GM21723 (cell line): ENCODE results near the gene SEMA3A.
"Not testable (repeated sequence)": the region's sequence is repeated elsewhere in the genome, so short reads cannot be mapped to it uniquely, and the experiment has no call there.

Experiments used
- ATAC-seq: cut with Tn5 transposase; IDR thresholded peaks from one replicate; pipeline ENCODE4 v1.9.1; 2021; ENCODE audit warnings: mild to moderate bottlenecking, moderate library complexity; ENCODE audit not compliant: unreplicated experiment

SEMA3A gene

DNA sequence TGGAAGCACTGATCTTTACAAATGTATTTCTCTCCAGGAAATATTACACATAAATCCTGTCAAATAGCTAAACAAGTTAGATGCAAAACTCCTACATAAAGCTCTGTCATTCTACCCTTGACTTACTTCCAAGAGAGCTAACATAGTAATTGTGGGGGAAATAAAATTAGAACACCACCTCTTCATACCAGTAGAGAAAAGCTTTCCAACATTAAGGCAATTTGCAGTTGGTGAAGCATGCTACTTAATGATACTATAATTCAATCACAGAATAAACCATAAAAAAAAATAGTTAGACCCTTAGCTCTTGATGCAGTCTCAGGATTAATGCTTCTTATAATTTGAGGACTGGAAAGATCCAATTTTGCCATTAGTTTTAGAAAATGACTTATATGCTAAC, 35.2 kb downstream of the SEMA3A start:
- no peak for ATAC-seq

DNA sequence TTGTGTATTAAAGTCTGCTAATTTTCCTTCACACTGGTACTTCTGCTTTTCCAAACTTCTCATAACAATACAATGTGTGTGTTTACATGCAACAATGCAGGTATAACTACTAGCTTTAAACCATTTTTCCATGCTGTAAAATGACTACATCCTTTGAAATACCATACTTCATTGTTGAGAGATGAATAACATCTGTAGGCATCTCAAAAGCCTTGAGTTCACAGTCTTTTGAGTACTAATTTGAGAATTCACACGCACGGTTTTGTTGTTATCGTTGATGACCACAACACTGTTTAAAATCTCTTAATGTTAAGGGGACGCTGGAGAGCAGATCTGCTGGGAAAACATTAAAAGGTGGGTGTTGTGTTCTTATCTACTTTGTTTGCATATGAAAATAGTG, 37.4 kb downstream of the SEMA3A start:
- ATAC-seq, result no peak

DNA sequence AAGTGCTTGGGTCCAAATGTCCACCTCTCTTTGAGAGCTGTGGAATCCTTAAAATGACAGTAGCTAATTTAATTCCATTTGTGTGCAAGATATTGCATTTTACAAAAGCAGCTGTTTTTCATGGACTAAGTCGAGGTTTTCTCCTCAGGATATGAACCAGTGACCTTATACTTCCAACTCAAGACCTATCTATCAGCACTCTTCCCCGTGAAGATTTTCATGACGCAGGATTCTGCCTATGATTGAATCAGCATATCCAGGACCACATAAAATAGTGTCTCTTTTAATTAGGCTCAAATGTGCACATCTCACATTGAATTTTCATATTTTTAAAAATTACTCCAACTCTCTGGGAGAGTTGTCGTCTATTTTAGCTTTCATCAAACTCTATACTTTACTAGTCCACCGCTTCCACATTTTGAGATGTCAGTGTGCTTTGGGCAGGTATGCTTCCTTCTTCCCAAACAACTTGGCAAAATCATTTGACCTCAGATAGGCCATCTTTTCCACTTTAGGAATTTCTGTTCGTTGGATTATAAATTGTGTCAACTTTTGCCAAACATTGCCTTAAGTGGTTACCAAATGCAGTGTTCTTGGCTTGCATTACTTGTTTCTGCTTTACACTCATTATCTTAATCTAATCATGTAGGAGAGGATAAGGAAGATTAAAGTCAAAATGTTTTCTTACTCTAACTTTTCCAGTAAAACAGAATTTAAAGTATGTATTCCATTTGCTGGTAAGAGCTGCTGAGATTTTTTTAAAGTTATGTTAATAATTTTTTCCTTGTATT, 39.4 kb downstream of the SEMA3A start:
- no peak for ATAC-seq

DNA sequence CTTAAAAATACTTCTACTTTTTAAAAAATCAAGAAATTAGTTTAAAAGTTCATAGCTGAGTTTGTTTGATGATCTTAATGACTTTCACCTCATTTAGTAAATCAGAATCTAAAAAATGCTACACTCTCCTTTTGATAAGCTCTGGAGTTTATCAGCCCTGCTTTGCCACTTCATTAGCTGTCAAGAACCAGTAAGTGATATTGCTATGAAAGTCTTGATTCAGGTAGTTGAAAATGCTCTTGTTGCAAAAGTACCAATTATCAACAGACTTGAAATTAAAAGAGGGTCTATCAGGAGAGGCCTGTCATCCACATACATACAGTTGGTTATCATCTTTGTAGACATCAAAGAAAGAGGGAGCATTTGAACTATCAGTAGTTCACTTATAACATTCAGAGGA, 41.6 kb downstream of the SEMA3A start:
- no peak for ATAC-seq

DNA sequence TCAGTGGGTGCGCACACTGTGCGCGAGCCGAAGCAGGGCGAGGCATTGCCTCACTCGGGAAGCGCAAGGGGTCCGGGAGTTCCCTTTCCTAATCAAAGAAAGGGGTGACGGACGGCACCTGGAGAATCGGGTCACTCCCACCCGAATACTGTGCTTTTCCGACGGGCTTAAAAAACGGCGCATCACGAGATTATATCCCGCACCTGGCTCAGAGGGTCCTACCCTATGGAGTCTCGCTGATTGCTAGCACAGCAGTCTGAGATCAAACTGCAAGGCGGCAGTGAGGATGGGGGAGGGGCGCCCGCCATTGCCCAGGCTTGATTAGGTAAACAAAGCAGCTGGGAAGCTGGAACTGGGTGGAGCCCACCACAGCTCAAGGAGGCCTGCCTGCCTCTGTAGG, 44.2 kb downstream of the SEMA3A start:
- ATAC-seq, result not testable (repeated sequence)

DNA sequence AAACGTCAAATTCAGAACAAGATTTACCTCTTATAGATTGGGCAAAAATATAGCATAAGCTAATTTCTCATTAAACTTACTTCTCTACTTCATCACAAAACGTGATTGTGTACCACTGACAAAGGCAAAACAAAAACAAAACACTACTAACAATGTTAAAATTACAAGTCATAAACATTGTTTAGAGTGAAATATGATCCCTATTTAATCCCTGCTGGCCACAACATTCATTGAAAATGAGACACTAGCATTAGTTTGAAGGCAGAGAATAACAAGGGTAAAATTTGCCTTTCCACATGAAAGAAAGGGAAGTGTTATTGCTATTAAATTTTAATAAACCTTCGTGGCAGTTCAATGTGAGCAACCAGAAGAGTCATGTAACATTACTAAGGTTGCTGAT, 45.0 kb downstream of the SEMA3A start:
- ATAC-seq, result no peak

DNA sequence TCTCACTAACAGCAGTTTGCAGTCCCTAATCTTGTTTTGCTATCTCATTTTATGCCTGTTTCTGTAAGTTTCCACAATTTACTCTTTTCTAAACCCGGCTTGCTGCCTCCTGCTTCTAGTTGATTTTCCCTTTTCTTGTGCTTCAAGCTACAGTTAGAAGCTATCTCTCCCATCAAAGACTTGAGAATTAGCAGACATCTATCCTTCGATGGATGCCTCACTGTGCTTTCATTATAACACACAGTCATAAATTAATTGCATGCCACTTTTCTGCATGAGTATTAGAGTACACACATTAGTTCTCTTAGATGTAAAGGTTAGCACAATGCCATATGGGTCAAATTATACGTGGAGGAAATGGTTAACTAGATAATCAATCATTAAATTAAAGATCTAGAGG, 48.7 kb downstream of the SEMA3A start:
- ATAC-seq, result no peak

DNA sequence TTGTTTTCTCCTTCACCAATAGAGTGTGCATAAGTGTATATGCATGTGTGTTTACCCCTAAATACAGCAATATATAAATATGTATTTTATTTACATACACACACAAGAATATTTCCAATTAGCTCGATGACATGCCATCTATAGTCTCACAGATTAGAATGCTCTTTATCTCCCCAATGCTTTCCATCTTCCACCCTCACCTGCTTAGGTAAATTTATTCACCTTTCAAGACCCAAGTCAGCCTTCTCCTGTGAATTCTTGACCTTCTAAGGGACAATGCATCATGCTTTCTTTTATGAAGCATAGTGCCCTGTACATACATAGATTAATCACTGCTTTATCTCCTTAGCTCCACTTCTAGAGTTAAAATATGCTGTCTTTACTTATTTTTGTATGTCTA, 49.7 kb downstream of the SEMA3A start:
- no peak for ATAC-seq

DNA sequence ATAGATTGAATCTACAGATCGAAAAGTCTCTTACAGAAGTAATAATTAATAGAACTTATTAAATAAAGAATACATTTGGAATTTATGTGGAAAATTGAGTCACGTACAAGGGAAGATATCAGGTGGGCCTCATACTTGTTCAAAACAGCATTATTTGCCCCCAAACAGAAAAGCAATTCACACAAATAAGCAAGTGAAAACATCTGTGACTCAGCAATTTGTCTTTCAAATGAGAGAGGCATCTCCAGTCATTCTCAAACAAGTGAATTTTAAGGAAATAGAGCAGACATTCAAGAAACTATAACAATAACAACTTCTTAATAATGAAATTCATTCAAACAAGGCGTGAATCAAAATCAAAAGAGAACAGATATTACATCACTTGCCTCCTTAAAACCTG, 50.1 kb downstream of the SEMA3A start:
- no peak for ATAC-seq

DNA sequence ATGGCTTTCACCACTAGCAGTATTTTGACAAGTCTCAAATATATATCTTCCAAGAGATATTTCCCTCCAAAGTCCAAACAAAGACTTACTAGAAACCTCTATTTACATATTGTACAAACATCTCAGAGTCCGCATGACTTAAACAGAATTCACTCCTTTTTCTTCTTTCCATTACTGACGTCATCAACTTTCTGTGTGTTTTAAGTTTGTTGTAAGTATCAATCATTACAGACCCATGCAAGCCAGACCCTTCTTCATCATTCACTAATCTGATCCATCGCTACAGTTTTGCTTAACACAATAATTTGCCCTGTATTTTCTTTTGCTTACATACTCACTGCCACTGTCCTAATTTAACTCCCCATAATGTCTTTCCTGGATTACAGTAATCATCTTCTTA, 51.9 kb downstream of the SEMA3A start:
- no peak for ATAC-seq

DNA sequence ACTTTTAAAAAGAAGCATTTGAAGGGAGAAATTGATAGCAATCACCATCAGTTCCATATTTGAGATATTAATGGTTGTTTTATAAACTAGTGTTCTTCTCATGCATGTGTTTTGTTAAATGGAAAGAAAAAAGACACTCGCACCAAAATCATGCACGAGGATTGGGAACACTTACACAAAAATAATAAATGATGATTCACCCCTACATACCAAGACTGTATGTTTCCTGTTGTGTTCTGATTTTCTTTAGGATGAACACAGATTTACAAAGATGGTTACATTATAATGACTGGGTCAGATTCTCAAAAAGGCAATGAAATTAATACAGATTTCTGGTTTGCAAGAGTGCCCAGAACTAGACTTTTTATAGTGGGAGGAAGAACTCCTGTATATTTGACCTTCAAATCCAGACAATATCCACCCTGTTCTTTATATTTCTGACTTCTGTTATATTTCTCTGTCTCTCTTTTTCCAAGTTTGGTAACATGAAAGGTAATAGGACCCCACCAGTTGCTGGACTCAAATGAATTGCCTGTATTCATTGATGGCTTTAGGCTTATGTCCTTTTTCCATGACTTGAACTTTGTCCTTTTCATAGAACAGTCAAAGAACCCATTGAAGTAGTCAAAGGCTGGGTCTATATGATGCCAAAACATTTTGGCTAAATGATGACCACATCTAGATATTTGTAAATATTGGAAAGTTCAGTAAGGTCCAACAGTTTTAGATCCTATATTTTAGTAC, 54.4 kb downstream of the SEMA3A start:
- no peak for ATAC-seq

DNA sequence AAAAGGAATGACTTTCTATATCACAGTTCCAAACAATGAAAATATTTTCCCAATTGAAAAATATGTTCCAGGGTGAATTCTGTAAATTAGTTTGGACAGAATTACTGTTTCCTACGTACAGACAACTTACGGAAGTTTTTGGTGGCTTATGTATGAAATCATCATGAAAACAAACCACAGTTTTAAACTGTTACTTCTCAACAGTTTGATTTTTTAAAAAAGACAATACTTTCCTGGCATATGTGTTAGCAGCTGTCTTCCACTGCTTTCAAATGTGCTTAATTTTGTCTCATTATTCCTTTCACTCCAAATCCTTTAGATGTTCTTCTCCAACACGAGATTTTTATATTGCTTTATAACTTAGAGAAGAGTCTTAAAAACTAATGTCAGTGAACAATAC, 56.2 kb downstream of the SEMA3A start:
- ATAC-seq, result no peak

DNA sequence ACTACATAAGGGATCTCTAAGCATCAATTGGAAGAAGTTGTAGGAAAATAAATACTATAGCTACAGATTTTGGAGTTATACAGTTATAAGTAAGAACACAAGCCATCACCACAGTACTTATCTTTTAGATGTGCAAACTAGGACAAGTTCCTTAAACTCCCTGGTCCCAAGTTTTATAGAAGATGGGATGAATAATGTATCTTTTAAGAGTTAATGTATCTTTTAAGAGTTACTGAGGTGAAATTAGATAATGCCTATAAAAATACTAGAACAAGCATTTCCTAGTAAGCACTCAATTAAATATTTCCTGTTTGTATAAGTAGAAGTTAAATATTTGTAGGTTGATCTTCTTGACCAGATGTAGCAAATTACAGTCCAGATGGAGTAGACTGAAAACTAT, 56.8 kb downstream of the SEMA3A start:
- ATAC-seq, result no peak

DNA sequence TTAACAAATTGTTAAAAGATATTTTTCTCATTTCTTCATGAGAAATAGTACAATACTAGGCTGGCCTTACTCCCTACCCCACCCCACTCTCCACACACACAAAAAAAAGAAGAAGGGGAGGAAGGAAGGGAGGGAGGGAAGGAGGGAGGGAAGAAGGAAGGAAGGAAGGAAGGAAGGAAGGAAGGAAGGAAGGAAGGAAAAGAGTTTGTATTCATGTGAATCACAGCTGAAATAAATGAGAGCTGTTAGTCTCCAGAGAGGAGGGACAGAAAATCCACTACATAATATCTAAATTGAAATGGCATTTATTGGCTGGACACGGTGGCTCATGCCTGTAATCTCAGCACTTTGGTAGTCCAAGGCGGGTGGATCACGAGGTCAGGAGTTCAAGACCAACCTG, 57.8 kb downstream of the SEMA3A start:
- ATAC-seq, result no peak

DNA sequence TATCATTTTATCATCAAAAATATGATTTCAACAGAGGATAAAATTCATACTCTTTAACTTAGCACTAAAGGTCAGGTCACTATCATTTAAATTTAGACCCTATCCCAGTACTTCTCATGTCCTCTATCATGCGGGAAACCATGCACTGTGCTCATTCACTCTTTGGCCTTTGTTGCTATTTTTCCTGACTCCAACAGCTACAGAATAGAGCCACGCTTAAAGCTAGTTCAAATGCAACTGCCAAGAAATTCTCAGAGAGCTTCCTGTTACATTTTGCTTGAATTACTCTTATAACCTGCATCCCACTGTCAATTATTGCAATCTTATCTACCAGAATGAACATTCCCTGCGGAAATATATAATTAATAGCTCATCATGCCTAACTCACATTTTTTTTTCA, 58.3 kb downstream of the SEMA3A start:
- no peak for ATAC-seq

DNA sequence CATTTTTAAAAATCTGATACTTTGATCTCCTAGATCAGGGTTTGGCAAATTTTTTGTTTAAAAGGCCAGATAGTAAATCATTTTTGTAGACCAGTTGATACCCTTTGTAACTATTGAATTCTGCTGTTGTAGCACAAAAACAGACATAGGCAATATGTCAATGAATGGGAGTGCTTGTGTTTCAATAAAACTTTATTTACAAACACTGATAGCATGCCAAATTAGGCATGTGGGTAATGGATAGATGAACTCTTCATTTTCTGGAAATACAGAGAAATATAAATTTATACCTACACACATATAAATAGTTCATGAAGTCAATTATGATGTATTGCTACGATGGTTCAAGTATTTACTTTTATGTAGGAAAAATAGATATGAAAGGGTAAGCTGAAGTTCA, 60.4 kb downstream of the SEMA3A start:
- no peak for ATAC-seq

DNA sequence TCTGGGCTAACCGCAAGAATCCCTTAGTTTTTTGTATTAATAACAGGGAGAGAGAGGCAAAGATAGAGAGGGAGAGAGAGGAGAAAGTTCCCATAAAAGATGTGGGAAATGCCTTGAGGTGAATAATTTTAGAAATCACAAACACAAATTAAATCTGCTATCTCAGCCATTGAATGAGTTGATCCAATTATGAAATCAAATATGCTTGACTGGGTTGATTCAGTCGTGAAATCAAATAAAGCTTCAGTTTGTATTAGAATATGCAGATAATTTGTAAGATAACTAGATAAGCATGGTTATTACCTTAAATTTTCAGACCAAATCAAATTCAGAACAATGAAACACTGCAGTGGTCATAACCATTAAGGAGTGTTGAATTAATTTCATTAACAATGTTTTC, 68.9 kb downstream of the SEMA3A start:
- ATAC-seq, result no peak

DNA sequence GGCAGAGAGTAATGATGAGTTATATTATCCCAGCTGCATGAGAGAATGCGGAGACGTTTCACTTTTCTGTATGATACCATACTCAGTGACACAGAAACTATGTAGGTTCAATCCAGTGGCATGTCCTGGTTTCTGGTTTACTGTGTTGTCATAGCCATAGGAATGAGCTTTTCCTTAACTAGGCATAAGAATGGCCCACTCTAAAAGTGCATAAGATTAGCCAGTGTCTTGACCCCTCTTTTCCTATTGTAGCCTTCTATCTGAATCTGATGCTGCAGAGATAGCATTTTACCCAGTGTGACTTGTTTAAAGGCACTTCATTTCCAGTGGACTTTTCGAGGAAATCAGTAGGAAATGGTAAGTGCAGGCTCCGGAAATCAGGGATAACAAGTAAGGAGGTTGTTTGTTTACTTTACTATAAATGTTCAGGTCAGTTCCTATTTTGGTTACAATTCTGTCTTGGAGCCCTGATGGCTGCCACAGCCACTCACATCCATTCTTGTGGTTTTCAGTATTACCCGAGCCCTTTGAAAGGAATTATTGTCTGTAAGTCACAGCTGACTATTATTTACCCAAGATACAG, 70.5 kb downstream of the SEMA3A start:
- no peak for ATAC-seq

DNA sequence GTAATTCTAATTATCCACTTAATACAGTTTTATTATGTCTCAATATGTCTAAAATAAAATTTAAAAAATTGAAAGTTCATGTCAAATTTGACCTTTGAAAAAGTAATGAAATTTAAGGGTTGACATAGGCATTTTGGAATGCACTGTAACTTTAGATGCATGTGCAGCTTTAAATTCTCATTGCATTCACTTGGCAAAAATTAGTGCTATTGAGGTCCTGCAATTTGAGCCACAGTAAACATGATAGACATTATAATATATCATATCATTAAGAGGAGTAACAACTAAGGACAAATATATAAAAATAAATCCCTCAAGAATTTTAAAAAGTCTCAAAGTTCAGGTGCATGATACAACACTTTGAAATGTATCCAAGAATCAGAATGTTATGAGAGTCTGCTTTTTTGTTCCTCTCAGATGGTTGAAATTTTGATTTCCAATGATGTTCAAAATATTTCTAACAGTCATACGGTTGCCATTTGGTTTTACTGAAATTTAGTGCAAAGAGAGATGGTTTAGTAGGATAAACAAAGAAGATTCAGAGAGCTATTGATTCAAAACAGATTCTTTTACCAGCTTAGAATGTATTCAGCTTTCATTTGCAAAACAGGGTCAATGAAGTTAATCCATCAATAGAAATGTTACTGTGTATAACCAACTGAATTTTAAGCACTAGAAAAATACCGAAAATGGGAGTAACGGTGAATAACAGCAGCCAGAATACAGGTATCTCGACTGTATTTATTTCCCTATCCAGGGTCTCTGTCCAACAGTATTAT, 71.8 kb downstream of the SEMA3A start:
- ATAC-seq, result no peak

DNA sequence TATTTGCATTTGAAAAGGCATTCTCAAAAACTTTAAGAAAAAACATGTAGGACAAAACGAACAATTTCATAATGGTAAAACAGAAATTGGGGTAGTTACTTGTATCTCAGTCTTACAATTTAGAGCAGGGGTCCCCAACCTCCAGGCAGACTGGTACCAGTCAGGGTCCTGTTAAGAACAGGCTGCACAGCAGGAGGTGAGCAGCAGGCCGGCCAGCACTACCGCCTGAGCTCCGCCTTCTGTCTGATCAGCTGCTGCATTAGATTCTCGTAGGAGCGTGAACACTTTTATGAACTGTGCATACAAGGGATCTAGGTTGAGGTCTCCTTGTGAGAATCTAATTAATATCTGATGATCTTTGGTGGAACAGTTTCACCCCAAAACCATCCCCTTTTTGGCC, 77.3 kb downstream of the SEMA3A start:
- no peak for ATAC-seq
